PC-3 (cell line): ENCODE measurements around the gene LCNL1. TPM values are rescaled to one million over a fixed set of nuclear protein-coding genes. Genes with fewer than 3 reads are reported as not detected.
A peak's percentile ranks its signal among the peaks of the same experiment; 100 is the strongest.

ENCODE experiments used
- ATAC-seq: fragments of 200-7000 bp; cut with Tn5 transposase; 2 replicates; pipeline ENCODE4 v1.9.1; 2020; ENCODE audit warnings: mild to moderate bottlenecking, moderate library complexity
- BruUV-seq: library from RNA; stranded (reverse); fragments of 400-500 nt; replicated peaks from 2 replicates; lab custom pipeline; 2021; lab: Mats Ljungman, UMichigan
- CTCF ChIA-PET: fragments of 300-600 bp; sonication (Branson Sonifier 250); formaldehyde crosslinking; loops from one replicate; lab custom pipeline; 2022; ENCODE audit warnings: antibody characterized with exemption; lab: Charles Lee
- POLR2A ChIA-PET: fragments of 300-600 bp; sonication (Branson Sonifier 250); formaldehyde crosslinking; loops from one replicate; lab custom pipeline; 2022; ENCODE audit warnings: antibody characterized with exemption; ENCODE audit not compliant: unreplicated experiment; lab: Charles Lee
- DNase-seq: peaks from one replicate; pipeline ENCODE4 v3.0.0-alpha.2; 2015
- H2AFZ ChIP-seq: fragments of 300-600 bp; sonication (generic); 2 replicates; pipeline ENCODE4 v1.6.0; 2016; ENCODE audit warnings: antibody characterized with exemption, low read length
- H3F3A ChIP-seq: fragments of 300-600 bp; sonication (generic); one replicate; pipeline ENCODE4 v1.6.0; 2017; ENCODE audit warnings: antibody characterized with exemption, low read length, control low read depth, mild to moderate bottlenecking; ENCODE audit not compliant: unreplicated experiment
- H3K27ac ChIP-seq: fragments of 300-600 bp; sonication (generic); 2 replicates; pipeline ENCODE4 v1.5.1; 2016; ENCODE audit warnings: mild to moderate bottlenecking, low read length
- H3K27me3 ChIP-seq: fragments of 300-600 bp; sonication (generic); 2 replicates; pipeline ENCODE4 v1.6.1; 2016; ENCODE audit warnings: low read length, mixed read lengths
- H3K36me3 ChIP-seq: fragments of 300-600 bp; sonication (generic); 2 replicates; pipeline ENCODE4 v1.6.1; 2016; ENCODE audit warnings: low read depth, mixed run types, low read length, mixed read lengths
- H3K4me1 ChIP-seq: fragments of 300-600 bp; sonication (generic); 2 replicates; pipeline ENCODE4 v1.5.1; 2016; ENCODE audit warnings: low read length; ENCODE audit not compliant: insufficient read depth
- H3K4me2 ChIP-seq: fragments of 300-600 bp; sonication (generic); 2 replicates; pipeline ENCODE4 v1.6.0; 2016; ENCODE audit warnings: low read length
- H3K4me3 ChIP-seq: fragments of 300-600 bp; sonication (generic); 2 replicates; pipeline ENCODE4 v1.5.1; 2016; ENCODE audit warnings: mild to moderate bottlenecking, low read length, mixed read lengths
- H3K79me2 ChIP-seq: fragments of 300-600 bp; sonication (generic); 2 replicates; pipeline ENCODE4 v1.6.1; 2017; ENCODE audit warnings: low read length, mixed read lengths
- H3K9ac ChIP-seq: fragments of 300-600 bp; sonication (generic); 2 replicates; pipeline ENCODE4 v1.6.0; 2016; ENCODE audit warnings: mild to moderate bottlenecking, low read length
- H3K9me2 ChIP-seq: fragments of 300-600 bp; sonication (generic); replicated peaks from 2 replicates; pipeline ENCODE4 v1.6.1; 2016; ENCODE audit warnings: mixed run types, low read length, mixed read lengths
- H3K9me3 ChIP-seq: fragments of 300-600 bp; sonication (generic); 2 replicates; pipeline ENCODE4 v1.6.1; 2016; ENCODE audit warnings: low read length, mixed read lengths
- H4K20me1 ChIP-seq: fragments of 300-600 bp; sonication (generic); 2 replicates; pipeline ENCODE4 v1.6.1; 2016; ENCODE audit warnings: low read length, mixed read lengths
- EZH2 ChIP-seq: fragments of 300-600 bp; sonication (generic); IDR thresholded peaks from one replicate; pipeline ENCODE4 v1.6.1; 2017; ENCODE audit warnings: antibody characterized with exemption, mild to moderate bottlenecking, low read length; ENCODE audit not compliant: unreplicated experiment
- EZH2phosphoT487 ChIP-seq: fragments of 300-600 bp; sonication (generic); IDR thresholded peaks from 2 replicates; pipeline ENCODE4 v1.6.1; 2018; ENCODE audit warnings: mild to moderate bottlenecking, antibody characterized with exemption, low read length, borderline replicate concordance
- intact Hi-C: fragments of 100-400 bp; cut with micrococcal nuclease; formaldehyde crosslinking; loops from 2 replicates; pipeline ENCODE4 v1.9.0; 2023
- total RNA-seq: library from RNA; depleted of rRNA; stranded (reverse); fragments of >200 nt; gene quantifications from 2 replicates; pipeline ENCODE4 v1.2.3, GENCODE V29; 2014
- TF ChIP-seq, protein P1 (sequence below): fragments of 300-600 bp; sonication (generic); conservative IDR thresholded peaks from 2 replicates; pipeline ENCODE4 v1.5.1; 2017; ENCODE audit warnings: antibody characterized with exemption, low read depth, mild to moderate bottlenecking, low read length

The LCNL1 gene
- total RNA-seq, 1 experiment from 2014 or later: not detected

DNA sequence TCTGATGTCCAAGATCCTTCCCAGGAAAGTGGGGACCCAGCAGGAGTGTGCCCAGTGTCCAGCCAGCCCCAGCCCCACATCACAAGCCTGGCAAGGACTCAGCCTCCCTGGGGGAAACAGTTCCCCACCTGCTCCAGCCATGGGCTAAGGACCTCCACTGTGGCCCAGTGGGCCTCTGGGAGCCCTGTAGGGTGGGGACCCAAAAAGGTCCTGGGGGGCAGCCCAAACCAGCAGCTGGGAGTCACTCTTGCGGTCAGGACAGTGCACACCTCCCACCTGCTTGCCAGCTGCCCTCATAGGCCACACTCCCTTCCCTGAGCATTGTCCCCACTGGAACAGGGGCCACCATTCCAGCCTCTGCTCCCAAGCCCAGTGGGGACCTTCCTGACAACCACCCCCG lies 43.6 kb downstream of the LCNL1 start:
- ChIA-PET POLR2A (no interaction called here), CTCF (interaction anchor here (0.6 kb wide), 1 partner anchor 101 kb away, joined by 5 read pairs; no protein-coding TSS in a partner anchor)
- Histone ChIP-seq H3K27me3 (no peaks in the 10 kb centered on the region), H3K79me2 (peaks cover 12% of the 10 kb centered on the region; the same call in 1 of the 2 replicates), H3K4me2 (peak overlapping the region; percentile 80; the same call in 1 of the 2 replicates), H3K9me2 (no peaks in the 10 kb centered on the region), H3K4me3 (no peak overlapping the region), H3K9me3 (no peaks in the 10 kb centered on the region), H3K27ac (no peak overlapping the region), H2AFZ (no peak overlapping the region), H4K20me1 (no peaks in the 10 kb centered on the region), H3K9ac (no peak overlapping the region), H3K36me3 (no peaks in the 10 kb centered on the region), H3K4me1 (peaks cover 17% of the 10 kb centered on the region; the same call in 1 of the 2 replicates), H3F3A (no peaks in the 10 kb centered on the region)
- ATAC-seq: no peak
- BruUV-seq: TSS peak; percentile 27
- TF ChIP-seq EZH2: no peak
- no peak for TF ChIP-seq EZH2phosphoT487
- TF ChIP-seq, protein P1, sequence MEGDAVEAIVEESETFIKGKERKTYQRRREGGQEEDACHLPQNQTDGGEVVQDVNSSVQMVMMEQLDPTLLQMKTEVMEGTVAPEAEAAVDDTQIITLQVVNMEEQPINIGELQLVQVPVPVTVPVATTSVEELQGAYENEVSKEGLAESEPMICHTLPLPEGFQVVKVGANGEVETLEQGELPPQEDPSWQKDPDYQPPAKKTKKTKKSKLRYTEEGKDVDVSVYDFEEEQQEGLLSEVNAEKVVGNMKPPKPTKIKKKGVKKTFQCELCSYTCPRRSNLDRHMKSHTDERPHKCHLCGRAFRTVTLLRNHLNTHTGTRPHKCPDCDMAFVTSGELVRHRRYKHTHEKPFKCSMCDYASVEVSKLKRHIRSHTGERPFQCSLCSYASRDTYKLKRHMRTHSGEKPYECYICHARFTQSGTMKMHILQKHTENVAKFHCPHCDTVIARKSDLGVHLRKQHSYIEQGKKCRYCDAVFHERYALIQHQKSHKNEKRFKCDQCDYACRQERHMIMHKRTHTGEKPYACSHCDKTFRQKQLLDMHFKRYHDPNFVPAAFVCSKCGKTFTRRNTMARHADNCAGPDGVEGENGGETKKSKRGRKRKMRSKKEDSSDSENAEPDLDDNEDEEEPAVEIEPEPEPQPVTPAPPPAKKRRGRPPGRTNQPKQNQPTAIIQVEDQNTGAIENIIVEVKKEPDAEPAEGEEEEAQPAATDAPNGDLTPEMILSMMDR: no peak
- no peak for DNase-seq
- intact Hi-C loops: loop anchor here (5.0 kb wide), 1 partner anchor 124 kb away; no protein-coding TSS in a partner anchor

DNA sequence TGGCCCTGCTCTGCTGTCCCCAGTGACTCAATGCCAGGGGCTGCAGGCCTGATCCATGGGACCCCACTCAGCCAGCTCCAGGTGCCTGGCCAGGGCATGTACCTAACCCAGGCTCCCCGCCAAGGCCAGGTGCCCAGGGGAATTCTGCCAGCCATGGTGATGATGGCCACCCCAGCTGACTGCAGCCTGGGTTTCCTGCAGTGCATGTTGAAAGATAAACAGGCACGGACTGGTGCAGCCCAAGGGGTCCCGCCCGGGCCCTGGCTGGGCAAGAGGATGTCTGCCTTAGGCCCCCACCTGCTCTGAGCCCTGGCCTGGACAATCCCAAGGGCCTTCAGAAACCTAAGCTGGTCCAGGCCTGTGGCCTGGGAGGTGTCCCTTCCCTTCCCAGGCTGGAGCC lies 44.0 kb downstream of the LCNL1 start:
- TF ChIP-seq, protein P1: no peak
- TF ChIP-seq EZH2phosphoT487 (no peak), EZH2 (no peak)
- H3K27me3 ChIP-seq: no peaks in the 10 kb centered on the region
- POLR2A ChIA-PET: no interaction called here
- peak overlapping the region; percentile 80 for H3K4me2 ChIP-seq
- peaks cover 17% of the 10 kb centered on the region; the same call in 1 of the 2 replicates for H3K4me1 ChIP-seq
- ATAC-seq (no peak), DNase-seq (no peak)
- H3K4me3 ChIP-seq: peak overlapping the region; percentile 65
- H3K27ac ChIP-seq: no peak overlapping the region
- H4K20me1 ChIP-seq: no peaks in the 10 kb centered on the region
- no peaks in the 10 kb centered on the region for H3K9me3 ChIP-seq
- H3K9me2 ChIP-seq: no peaks in the 10 kb centered on the region
- intact Hi-C loops: loop anchor here (5.0 kb wide), 1 partner anchor 125 kb away; no protein-coding TSS in a partner anchor
- BruUV-seq: no TSS peak
- no peaks in the 10 kb centered on the region for H3K36me3 ChIP-seq
- CTCF ChIA-PET: no interaction called here
- no peak overlapping the region for H2AFZ ChIP-seq
- no peaks in the 10 kb centered on the region for H3F3A ChIP-seq
- H3K9ac ChIP-seq: no peak overlapping the region
- peaks cover 12% of the 10 kb centered on the region; the same call in 1 of the 2 replicates for H3K79me2 ChIP-seq
